ENCODE results near the gene ANAPC4.
"Not testable (repeated sequence)": the region's sequence is repeated elsewhere in the genome, so short reads cannot be mapped to it uniquely, and the experiment has no call there.

Gene ANAPC4, protein sequence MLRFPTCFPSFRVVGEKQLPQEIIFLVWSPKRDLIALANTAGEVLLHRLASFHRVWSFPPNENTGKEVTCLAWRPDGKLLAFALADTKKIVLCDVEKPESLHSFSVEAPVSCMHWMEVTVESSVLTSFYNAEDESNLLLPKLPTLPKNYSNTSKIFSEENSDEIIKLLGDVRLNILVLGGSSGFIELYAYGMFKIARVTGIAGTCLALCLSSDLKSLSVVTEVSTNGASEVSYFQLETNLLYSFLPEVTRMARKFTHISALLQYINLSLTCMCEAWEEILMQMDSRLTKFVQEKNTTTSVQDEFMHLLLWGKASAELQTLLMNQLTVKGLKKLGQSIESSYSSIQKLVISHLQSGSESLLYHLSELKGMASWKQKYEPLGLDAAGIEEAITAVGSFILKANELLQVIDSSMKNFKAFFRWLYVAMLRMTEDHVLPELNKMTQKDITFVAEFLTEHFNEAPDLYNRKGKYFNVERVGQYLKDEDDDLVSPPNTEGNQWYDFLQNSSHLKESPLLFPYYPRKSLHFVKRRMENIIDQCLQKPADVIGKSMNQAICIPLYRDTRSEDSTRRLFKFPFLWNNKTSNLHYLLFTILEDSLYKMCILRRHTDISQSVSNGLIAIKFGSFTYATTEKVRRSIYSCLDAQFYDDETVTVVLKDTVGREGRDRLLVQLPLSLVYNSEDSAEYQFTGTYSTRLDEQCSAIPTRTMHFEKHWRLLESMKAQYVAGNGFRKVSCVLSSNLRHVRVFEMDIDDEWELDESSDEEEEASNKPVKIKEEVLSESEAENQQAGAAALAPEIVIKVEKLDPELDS

DNA sequence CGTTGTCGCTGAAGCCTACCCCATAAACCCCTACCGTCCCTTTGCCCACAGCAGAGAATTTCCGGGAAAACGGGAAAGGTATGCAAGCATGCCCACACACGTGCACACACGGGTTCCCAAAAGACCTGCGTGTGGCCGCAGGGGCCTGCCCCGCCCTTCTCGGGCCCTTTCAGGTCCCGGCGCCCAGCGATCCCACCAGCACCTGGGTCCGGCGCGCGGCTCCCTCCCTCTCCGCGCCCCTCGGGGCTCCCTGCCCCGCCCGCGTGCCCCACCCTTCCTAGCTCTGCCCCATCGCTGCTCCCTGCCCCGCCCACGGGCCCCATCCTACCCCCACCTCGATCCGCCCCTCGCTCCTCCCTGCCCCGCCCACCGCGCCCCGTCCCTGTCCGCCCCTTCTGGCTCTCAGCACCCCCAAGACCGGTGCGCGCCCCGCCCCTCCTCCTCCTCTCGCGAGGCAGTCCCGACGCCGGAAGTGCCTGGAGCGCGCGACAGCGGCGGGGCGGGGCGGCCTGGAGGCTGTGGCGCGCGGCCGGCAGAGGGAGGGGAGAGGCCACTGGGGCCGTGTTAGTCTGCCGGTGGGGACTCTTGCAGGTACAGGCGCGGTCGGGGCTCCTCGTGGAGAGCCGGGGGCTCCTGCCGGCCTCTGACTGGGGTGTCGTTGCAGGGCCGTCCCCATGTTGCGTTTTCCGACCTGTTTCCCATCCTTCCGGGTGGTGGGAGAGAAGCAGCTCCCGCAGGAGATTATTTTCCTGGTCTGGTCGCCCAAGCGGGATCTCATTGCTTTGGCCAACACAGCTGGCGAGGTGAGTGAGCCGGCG is at the start of gene ANAPC4:
Gene ANAPC4 (plus strand): TSS at position 510 of the 818 bp plus-strand sequence. CDS start 165 bp downstream, at position 675.
- DNase-seq: peak; percentile 31

DNA sequence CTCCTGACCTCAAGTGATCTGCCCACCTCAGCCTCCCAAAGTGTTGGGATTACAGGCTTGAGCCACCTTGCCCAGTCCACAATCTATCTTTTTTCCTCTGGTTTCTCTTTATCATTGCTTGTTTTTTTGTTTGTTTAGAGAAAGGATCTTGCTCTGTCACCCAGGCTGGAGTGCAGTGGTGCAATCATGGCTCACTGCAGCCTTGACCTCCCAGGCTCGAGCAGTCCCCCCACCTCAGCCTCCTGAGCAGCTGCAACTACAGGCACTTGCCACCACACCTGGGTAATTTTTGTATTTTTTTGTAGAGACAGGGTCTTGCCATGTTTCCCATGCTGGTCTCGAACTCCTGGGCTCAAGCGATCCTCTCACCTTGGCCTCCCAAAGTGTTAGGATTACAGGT is 48.6 kb upstream of the ANAPC4 start:
- not testable (repeated sequence) for DNase-seq

DNA sequence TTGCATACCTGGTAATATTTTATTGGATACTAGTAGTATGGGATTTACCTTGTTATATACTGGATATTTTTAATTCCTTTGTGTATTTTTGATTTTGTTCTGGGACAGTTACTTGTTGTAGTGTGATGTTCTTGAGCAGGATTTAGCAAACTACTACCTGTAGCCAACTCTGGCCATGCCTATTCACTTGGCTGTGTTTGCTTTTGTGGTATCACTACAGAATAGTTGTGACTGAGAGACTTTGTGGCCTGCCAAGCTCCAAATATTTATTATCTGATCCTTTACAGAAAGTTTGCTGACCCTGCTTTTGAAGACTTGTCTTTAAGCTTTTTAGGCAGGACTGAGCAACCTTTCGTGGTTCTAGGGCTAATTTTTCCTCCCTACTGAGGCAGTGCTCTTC is 46.7 kb upstream of the ANAPC4 start:
- DNase-seq: no peak

DNA sequence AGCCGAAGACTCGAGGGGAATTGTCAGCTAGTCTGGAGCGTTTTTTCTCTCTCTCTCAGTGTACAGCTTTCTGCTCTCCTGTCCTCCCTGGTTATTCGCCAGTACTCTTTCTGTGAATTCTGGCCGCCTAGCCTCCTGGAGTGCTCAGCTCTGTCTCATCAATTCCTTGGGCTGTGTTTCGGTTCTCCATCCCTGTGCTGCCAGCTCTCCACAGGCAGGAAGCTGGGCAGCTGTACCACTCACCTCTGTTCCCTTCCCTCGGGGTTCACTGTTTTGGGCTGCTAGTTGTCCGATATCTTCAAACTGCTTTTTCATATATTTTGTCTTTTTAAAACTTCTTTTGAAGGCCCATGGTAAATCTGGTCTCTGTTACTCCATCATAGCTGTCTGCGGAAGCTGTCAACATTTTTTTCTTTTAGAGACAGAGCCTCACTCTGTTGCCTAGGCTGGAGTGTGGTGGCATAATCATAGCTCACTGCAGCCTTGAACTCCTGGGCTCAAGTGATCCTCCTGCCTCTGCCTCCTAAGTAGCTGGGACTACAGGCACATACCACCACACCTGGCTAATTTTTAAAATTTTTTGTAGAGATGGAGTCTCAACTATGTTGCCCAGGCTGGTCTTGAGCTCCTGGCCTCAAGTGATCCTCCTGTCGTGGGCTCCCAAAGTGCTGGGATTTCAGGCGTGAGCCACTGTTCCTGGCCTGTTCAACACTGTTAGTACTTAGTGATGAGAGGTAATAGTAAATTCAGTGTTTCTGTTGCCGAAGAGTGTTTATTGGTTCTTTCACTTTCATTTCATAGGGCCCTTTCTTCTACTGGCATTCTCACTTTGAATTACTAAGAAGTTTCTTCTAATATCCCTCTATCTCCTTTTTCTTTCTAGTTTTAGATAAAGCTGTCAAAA is 45.9 kb upstream of the ANAPC4 start:
- DNase-seq: no peak

DNA sequence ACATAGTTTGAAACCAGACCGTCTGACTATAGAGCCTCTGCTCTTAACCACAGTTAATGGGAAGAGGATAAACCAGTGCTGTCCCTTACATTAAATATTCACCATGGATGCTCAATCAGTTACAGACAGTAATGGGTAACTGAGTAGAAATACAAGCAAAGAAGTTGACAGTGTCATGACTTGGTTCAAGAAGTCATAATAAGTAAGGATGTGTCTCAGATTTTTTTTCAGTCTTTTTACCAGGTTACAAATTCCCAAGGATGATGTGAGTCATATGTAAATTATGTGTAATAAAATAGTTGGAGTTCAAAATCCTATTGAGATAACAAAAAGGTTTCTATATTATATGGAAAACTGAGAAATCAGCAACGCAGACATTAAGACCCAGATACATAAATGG is 33.4 kb upstream of the ANAPC4 start:
- no peak for DNase-seq

DNA sequence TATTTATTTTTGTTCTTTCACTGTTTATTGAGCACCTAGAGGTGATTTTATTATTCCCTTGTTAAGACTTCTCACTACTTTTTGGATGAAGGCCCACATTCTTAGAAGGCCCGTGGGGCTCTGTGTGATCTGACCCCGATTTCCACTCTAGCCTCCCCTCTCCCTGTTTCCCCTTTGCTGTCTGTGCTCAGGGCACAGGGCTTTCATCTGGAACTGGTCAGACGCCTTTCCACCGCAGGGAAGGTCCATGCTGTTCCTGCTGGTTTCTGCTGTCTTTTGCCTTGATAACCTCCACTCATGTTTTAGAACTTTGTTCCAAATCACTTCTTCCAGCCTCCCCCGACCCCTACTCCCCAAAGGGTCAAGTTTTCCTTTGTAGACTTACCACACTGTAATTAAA is 31.3 kb upstream of the ANAPC4 start:
- no peak for DNase-seq

DNA sequence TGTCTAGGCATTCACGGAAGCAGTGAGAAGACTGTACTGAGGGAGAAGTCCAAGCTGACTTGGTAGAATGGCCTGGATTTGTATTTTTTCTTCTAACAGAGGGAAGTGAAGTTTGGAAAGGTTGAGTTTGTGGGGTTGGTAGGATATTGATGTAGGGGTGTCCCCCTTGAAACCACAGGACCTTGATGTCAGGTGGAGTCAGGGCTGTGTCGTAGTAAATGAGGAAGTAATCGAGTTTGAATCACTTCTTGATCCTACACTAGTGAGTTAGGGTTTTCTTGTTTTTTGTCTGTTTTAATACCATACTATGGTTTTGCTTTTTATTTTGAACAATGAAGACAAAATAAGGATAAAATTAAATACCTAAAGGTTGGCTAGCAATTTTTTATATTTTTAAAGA is 30.1 kb upstream of the ANAPC4 start:
- DNase-seq: no peak

DNA sequence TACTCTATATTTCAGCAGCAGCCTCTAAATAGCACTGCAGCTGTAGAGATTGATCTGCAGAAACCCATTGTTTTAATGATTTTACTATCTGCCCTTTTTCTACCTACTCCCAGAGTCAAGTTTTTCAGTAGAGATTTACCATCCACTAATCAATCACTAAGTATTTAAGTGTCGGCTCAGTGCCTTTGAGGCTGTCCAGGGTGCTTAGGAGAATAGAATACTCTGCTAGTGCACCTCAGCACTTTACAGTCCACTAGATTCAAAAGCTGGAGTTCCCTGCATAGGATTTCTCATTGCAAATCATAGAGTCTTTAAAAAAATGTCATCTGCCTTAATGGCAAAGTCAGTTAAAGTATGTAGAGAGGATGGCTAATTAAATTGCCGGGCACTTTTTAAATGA is 29.6 kb upstream of the ANAPC4 start:
- DNase-seq: no peak

DNA sequence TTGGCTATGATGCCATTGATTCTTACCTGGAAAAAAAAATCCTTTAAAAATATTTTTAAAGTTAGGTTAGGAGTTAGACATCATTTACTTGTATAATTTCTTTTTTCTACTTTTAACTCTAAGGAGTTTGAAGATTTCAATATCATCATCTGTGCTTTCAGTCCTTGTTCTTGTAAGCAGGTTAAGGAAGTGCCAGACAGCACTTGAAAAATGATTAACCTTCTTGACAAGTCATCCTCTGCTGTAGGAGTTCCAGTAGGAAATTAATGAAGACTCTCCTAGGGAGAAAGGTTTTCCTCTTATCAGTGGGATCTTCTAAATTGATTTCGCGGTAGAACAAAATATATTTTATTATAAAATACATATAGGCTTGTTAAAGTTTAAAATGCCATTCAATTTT is 29.1 kb upstream of the ANAPC4 start:
- no peak for DNase-seq

DNA sequence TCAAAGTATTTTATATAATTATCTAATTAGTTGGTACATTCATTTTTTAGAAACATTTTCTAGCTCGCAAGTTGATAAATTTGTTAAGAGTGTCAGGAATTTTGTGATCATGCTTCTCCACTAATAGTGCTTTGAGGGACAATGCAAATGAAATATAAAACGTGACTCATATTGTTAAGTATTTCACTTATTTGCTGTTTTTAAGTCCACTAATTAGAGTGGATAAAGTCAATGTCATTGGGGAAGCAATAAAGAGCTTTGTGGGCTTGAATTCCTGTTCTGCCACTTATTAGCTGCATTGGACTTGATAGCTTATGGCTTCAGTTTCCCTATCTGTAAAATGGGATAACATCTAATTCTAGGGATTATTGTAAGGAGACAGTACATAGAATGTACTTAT is 26.5 kb upstream of the ANAPC4 start:
- no peak for DNase-seq

DNA sequence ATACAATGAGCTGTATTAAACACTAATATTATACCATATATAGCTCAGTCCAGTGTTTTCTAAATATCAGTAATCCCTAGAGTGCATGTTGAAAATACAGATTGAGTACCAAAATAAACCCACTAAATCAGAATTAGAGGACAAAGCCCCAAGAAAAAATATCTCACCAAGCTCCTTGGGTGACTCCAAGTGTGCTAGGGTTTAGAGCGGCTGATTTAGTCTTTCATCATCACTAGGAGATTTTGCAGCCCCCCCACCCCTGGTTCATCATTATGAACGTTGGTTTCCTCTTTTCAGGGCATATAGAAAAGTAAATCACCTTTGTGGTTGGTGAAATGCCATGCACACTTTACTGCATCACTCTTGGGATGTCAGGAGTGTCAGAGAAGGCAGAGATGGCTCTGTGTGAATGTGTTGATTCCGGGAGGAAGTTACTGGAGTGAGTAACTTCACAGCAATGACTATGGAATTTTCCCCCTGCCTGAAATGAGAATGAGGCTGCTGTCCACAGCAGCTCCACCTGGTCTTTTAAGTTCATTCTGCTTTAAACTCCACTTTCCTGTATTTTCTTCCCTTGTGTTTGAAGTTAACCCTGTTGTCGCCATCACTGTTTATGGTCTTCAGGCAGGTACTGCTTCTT is 25.2 kb upstream of the ANAPC4 start:
- no peak for DNase-seq

DNA sequence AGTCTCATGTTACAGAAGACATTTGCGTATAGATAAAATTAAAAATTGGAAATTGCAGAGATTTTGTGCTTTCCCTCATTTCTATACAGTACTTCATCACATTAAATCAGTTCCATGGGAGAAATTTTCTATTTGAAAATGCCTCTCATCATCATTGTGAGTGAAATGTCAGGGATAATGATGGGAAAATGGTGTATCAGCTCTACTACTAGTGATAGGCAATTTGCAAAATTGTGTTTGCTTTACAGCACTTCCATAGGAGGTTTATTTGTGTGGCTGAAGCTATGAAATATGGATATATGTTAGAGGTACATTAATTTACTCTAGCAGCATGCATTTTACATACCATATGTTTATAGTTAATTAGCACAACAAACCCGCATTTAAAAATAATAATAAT is 21.0 kb upstream of the ANAPC4 start:
- no peak for DNase-seq

DNA sequence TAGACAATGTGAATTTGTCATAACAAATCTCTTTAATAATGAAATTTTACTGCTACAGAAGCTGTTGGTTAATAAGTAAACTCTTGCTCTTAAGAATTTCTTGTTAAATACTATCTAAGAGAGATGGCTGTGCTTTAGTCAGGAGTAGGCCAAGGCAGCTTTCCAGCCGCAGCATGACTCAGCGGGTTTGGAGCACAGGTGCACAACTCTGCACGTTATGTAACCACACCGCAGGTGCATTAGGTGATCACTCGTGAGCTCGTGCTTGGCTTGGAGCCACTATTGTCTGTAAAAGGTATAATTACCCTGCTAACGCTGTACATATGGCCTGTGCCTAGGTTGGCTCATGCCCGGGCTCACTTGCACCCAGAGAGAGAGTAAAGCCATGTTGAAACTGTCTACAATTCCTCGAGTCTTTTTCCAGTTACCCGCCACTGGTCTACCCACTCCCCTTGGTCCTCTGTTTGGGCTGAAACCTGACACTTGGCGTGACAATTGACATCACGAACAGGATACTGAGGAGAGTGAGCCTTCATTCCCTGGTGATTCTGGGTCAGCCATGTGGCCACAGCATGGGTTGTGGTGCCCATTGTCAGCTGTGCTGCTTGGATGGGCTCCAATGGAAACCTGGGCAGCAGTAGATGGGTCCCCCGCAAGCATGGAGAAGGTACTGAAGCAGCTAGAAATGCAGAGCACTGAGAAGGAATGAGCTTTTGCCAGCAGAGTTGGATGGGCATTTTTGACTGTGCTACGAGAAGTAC is 18.4 kb upstream of the ANAPC4 start:
- DNase-seq: peak; percentile 50

DNA sequence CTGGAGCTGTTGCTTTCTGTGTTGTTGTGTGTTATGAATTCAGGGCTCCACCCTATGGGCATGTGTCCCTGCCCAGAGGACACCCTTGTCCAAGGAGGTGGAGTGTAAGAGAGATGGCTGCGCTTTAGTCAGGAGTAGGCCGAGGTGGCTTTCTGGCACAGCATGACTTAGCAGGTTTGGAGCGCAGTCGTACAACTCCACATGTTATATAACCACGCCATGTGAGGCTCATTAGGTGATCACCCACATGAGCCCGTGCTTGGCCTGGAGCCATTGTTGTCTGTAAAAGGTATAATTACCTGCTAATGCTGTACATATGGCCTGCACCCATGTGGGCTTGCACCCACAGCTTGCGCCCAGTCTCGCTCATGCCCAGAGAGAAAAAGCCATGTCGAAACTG is 15.8 kb upstream of the ANAPC4 start:
- no peak for DNase-seq

DNA sequence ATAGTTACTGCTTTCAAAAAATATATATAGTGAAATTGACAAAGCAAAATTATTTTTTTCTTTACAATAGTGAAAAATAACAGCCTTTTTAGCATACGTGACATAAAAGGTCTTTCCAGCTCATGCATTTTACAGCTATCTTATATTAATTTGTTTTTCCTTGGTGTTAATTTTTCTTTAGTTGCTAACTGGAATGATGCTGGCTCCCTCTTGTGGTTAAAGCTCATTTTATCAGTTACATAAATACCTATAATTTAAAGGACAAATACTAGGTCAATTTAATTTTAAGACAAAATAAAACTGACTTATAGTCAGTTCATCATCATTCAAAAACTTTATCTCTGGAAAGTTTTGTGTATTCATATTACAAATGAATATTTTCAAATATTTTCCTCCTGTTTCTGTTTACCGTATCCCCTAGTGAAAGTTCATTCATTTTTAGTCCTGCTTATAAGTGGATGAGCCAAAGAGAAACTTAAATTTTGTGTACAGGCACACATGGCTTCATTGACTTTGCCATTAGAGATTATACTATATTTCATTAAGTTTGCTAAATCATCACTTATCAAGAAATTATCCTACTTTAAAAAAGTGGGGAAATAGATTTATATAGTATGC is 9.9 kb upstream of the ANAPC4 start:
- DNase-seq: no peak

DNA sequence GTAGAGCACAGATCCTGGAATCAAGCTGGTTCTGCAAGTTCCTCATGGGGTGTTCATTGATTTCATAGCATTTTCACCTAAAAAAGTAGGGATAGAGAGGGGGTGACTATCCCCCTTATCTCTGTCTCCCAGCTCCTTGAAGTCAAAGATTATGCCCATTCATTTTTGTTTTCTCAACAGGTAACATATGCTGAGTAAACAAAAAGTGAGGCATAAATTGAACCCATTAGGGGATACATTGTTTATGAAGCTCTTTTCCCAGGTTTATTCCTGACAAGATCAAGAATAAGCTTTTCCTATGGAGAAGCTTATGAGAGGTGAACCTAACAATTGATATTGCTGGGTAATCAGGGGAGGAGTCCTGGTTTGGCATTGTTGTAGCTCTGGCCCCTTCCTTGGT is 9.2 kb upstream of the ANAPC4 start:
- no peak for DNase-seq

DNA sequence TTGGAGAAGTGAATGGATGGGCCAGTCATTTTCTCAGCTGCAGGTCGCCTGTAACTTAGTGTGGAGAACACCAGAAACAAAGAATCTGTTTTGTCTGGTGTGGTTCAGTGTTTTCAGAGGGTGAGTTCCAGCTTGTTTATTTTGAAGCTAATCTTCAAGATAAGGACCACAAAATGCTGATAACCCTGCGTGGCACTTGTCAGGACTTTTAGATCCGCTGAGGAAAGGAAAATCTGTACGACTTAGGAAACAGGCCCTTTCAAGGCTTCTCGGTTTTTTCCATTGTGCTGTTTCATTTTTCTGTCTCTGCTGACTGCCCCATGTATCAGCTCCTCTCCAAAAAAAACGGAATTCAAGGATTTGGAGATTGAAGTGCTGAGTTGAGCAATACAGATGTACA is 8.7 kb upstream of the ANAPC4 start:
- DNase-seq: no peak

DNA sequence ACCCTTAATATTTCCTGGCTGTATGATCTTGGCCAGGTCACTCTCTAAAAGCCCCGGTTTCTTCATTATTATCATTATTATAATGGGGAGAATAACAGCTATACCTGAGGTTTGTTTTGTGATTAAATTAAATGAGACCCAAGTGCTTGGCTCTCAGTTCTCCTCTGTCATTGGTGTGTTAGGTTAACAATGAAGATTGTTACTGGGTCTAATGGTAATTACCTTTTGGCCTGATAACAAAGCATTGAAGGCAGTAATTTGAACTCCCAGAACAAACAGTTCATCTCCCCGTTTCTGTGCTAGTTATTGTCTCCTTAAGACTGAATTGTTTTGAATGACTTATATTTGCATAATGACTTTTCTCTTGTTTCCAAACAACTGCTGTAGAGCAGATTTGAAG is 6.8 kb upstream of the ANAPC4 start:
- DNase-seq: no peak

DNA sequence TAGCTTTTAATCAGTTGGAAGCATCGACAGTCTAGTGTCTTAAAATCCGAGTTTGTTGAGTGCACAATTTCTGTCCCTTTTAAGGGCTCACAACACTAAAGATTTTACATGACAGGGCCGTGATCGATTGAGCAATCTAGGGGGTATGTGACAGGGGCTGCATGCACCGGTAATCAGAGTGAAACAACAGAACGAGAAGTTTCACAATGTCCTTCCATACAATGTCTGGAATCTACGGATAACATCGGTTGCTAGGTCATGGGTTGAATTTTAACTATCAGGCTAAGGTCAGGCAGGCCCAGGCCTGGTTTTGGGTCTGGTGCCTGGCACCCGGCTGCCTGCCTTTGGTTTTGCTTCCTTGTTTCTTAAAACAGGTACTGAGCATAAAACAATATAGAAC is 4.5 kb upstream of the ANAPC4 start:
- DNase-seq: not testable (repeated sequence)
